Left forelimb (tissue), 1 donor: ENCODE data around the gene KNCN.
A peak's percentile ranks its signal among the peaks of the same experiment; 100 is the strongest.

Experiments used
- DNase-seq: peaks from one replicate; pipeline ENCODE4 v3.0.0-alpha.2; 2018; ENCODE audit warnings: low spot score

The KNCN gene

GRCh38 chr1:46551597-46552095 lies at the start of gene KNCN:
TSS of gene KNCN (minus strand) at chr1:46551647. CDS start at chr1:46551215, 432 bp downstream.
- DNase-seq: no peak

GRCh38 chr1:46599059-46599970 lies 47.9 kb upstream of the KNCN start:
- no peak for DNase-seq

GRCh38 chr1:46596846-46597245 lies 45.4 kb upstream of the KNCN start:
- no peak for DNase-seq

- no peak for DNase-seq
Measured at GRCh38 chr1:46596036-46596435, 44.6 kb upstream of the KNCN start.

GRCh38 chr1:46595127-46595526 lies 43.7 kb upstream of the KNCN start:
- no peak for DNase-seq

- no peak for DNase-seq
Measured at GRCh38 chr1:46594063-46594462, 42.6 kb upstream of the KNCN start.

GRCh38 chr1:46592823-46593222 lies 41.4 kb upstream of the KNCN start:
- no peak for DNase-seq

GRCh38 chr1:46589529-46589928 lies 38.1 kb upstream of the KNCN start:
- DNase-seq: peak; percentile 14

GRCh38 chr1:46587069-46587468 lies 35.6 kb upstream of the KNCN start:
- DNase-seq: no peak

- DNase-seq: no peak
Measured at GRCh38 chr1:46585312-46585938, 34.0 kb upstream of the KNCN start.

- no peak for DNase-seq
Measured at GRCh38 chr1:46583494-46583893, 32.0 kb upstream of the KNCN start.

GRCh38 chr1:46582972-46583371 lies 31.5 kb upstream of the KNCN start:
- no peak for DNase-seq

GRCh38 chr1:46581681-46582455 lies 30.4 kb upstream of the KNCN start:
- no peak for DNase-seq

- DNase-seq: peak; percentile 18
Measured at GRCh38 chr1:46580140-46580903, 28.9 kb upstream of the KNCN start.

GRCh38 chr1:46577671-46578070 lies 26.2 kb upstream of the KNCN start:
- peak; percentile 14 for DNase-seq

GRCh38 chr1:46576596-46576995 lies 25.1 kb upstream of the KNCN start:
- peak; percentile 53 for DNase-seq

- no peak for DNase-seq
Measured at GRCh38 chr1:46575778-46576177, 24.3 kb upstream of the KNCN start.

GRCh38 chr1:46575300-46575699 lies 23.9 kb upstream of the KNCN start:
- DNase-seq: peak; percentile 14

- DNase-seq: no peak
Measured at GRCh38 chr1:46571691-46572225, 20.3 kb upstream of the KNCN start.

GRCh38 chr1:46569884-46570725 lies 18.7 kb upstream of the KNCN start:
- DNase-seq: no peak
